NOMO-1 treated with DMSO at 0.1 percent for 48 hours (cell line): Measurements from ENCODE around the gene BAAT.

Source experiments
- DNase-seq: peaks from one replicate; lab custom pipeline; 2025; ENCODE audit not compliant: unreplicated experiment; lab: John Stamatoyannopoulos, UW

The BAAT gene

DNA sequence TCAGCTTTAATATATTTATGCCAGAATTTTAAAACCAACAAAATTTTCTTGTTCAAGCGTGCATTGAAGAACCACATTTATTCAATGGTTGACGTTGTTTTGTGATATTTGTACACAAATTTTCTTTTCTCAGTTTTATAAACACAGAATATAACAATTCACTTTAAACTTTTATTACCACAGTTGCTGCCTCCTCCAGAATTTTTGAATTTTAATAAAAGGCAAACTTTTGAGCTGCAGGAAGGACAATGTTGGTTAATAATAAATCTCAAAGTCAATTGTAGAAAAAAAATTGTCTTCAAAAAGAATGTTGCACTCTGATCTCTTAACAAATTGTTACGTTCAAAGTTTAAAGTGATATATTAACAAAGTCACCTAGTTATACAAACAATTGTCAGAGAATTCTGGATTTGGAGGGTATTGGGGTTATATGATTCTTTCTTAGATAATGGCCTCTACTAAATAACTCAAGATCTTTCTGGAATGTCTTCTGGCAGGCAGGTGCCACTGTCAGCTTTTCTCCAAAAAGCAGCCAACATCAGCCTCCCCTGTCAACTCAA, 60.5 kb downstream of the BAAT start:
- DNase-seq, result no peak

DNA sequence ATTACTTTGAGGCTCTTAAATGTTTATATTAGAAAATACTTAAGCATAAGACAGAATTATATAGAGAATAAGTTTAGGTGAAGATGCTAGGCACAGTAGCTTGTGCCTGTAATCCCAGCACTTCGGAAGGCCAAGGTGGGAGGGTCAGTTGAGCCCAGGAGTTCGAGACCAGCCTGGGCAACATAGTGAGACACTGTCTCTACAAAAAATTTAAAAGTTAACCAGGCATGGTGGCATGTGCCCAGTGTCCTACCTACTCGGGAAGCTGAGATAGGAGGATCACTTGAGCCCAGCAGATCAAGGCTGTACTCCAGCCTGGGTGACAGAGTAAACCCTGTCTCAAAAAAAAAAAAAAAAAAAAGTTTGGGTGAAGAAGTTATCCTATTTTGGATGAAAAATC, 61.7 kb downstream of the BAAT start:
- no peak for DNase-seq

DNA sequence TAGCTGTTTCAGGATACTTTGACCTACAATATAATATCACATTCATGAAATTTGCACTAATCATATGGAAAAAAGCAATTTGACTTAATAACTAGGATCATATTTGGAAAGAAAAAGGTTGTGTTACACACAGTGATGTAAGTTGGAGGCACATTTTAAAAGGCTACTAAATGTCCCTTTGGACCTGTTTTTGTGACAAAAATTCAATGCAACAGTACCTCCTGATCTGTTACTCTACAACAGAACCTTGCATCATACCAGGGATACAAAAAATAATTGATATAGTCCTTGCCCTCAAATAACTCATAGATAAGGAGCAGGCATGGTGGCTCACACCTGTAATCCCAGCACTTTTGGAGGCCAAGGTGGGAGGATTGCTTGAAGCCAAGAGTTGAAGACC, 67.1 kb downstream of the BAAT start:
- DNase-seq, result no peak

DNA sequence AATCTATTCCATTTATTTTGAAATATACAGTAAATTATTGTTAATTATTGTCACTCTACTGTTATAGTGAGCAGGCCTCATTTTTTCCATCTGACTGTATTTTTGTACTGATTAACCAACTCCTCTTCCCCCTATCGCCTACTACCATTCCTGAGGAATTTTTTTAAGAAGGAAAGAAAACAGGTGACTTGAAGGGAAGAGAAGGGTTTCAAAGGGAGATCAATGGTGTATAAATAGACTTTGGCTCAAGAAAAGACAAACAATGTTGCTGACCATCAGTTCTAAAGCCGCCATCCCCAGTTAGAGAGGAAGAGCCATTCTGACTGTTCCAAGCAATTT, 69.7 kb downstream of the BAAT start:
- DNase-seq, result no peak

DNA sequence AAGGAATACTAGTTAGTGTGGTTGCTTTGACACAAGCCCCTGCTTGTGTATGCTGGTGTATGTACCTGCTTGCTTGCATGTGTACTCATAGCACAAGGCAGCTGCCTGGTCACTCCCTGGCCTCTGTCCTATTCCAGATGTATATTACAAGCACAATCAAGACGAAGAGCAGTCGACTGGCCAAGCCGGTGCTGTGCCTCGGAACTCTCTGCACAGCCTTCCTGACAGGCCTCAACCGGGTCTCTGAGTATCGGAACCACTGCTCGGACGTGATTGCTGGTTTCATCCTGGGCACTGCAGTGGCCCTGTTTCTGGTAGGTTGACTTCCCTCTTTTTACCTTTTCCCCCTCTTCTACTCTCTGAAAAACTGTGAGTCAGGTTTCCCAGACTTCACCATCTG, 72.1 kb downstream of the BAAT start:
- no peak for DNase-seq

DNA sequence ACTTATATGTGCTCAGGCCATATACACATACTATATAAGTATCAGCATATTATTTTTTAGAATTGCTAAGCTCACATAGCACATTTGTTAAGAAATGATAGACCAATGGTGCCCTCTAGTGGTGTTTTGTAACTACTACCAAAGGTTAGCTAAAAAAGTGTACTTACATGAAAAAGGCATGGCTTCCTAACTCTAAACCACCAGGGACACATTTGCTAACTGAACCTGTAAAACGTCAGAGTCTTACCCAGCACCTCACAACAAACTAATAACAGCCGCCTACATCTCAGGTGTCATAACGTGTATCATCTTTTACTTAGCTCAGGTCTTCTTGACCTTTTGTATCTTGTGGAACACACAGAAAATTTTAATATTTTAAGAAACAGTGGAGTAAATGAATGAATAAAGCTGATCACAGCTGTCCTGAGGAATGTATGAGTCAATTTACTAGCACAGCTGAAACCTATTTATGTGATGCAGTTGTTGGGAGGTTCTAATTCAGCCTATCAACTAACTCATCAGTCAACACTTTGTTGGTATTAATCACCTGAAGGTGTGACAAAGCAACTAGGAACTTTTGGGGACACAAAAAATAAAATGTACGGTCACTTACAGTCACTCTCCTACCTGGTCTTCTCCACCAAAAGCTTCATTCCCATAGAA, 72.9 kb downstream of the BAAT start:
- DNase-seq, result peak; percentile 69

DNA sequence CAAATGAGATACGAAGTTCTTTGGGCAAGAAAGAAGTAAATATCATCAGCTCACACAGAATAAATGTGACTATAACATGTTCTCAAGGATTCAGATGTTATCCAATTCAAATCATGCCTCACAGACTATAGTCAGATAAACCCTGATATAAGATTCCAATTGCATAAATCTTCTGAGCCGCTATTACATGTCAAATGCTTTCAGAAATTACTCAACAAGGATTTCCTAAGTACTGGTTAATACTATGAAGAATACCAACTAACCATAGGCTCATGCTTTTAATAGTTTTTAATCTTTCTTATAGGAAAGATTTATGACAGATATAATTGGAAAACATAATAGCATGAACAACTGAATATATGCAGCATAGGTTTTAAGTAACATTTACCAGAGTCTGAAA, 73.6 kb downstream of the BAAT start:
- no peak for DNase-seq
